ENCODE data around the gene CRYAA.
"Not testable (repeated sequence)": the region's sequence is repeated elsewhere in the genome, so short reads cannot be mapped to it uniquely, and the experiment has no call there.

DNA sequence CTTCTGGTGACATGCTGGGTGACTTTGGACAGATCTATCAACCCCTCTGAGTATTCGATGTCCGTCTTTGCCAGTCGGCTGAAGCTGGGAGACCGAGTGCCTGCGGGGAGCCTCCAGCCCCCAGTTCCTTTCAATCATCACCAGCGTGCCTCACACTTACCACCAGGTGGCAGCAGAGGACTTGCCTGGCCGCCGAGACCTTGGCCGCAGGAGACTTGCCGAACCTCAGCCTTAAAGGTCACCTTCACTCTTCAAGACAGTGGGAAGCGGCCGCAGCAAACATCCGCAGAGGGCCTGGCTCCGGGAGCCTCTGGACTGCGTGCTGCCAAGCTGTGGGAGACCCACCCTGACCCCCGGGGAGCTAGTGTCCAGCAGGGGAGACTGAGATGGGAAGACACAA lies 7.8 kb downstream of the CRYAA start:
- TF ChIP-seq, protein P1, sequence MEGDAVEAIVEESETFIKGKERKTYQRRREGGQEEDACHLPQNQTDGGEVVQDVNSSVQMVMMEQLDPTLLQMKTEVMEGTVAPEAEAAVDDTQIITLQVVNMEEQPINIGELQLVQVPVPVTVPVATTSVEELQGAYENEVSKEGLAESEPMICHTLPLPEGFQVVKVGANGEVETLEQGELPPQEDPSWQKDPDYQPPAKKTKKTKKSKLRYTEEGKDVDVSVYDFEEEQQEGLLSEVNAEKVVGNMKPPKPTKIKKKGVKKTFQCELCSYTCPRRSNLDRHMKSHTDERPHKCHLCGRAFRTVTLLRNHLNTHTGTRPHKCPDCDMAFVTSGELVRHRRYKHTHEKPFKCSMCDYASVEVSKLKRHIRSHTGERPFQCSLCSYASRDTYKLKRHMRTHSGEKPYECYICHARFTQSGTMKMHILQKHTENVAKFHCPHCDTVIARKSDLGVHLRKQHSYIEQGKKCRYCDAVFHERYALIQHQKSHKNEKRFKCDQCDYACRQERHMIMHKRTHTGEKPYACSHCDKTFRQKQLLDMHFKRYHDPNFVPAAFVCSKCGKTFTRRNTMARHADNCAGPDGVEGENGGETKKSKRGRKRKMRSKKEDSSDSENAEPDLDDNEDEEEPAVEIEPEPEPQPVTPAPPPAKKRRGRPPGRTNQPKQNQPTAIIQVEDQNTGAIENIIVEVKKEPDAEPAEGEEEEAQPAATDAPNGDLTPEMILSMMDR (IDR thresholded peaks at IDR 0.05) = not testable (repeated sequence)
- TF ChIP-seq EZH2phosphoT487 (IDR thresholded peaks at IDR 0.05) = not testable (repeated sequence)
